ENCODE measurements around the gene VSIG10L2.

Gene VSIG10L2

DNA sequence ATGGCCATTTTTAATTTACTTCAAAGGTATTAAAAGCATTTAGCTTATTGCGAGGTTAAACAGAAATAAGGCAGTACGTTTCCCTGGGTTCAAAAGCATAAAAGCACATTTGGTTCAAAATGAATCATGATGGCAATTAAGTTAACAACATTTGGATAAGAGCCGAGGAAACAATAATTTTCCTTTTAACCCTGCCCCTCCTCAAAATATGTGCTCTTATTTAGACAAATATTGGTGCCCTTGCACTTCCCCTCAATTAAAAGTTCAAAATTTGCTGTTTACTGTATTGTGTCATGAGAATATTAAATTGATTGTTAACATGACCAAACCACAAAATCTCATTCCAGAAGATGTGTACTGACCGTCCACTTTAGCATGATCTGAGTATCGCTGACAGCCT lies 48.7 kb downstream of the VSIG10L2 start:
- ChIA-PET POLR2A (no interaction called here), CTCF (no interaction called here)
- TF ChIP-seq HDGF (IDR thresholded peaks at IDR 0.05; ENCODE audit: borderline replicate concordance) (no peak), TARDBP (IDR thresholded peaks at IDR 0.05) (no peak), SP1 (IDR thresholded peaks at IDR 0.05) (no peak)
- DNase-seq (ENCODE audit: extremely low spot score): no peak

- TF ChIP-seq SUZ12 (IDR thresholded peaks at IDR 0.05) (no peak), CTBP1 (IDR thresholded peaks at IDR 0.05; ENCODE audit: borderline replicate concordance) (no peak), FOXA1 (IDR thresholded peaks at IDR 0.05) (no peak), FOXM1 (IDR thresholded peaks at IDR 0.05; ENCODE audit: borderline replicate concordance) (no peak), ZNF384 (IDR thresholded peaks at IDR 0.05) (no peak), HDGF (IDR thresholded peaks at IDR 0.05; ENCODE audit: borderline replicate concordance) (no peak), FOXK2 (IDR thresholded peaks at IDR 0.05) (no peak), ARNT (IDR thresholded peaks at IDR 0.05) (no peak), SP1 (IDR thresholded peaks at IDR 0.05) (no peak), TARDBP (IDR thresholded peaks at IDR 0.05) (no peak), L3MBTL2 (conservative IDR thresholded peaks at IDR 0.05) (no peak), LEF1 (IDR thresholded peaks at IDR 0.05; ENCODE audit: borderline replicate concordance) (no peak), BHLHE40 (IDR thresholded peaks at IDR 0.05; ENCODE audit: borderline replicate concordance) (no peak)
- TF ChIP-seq, protein P1, sequence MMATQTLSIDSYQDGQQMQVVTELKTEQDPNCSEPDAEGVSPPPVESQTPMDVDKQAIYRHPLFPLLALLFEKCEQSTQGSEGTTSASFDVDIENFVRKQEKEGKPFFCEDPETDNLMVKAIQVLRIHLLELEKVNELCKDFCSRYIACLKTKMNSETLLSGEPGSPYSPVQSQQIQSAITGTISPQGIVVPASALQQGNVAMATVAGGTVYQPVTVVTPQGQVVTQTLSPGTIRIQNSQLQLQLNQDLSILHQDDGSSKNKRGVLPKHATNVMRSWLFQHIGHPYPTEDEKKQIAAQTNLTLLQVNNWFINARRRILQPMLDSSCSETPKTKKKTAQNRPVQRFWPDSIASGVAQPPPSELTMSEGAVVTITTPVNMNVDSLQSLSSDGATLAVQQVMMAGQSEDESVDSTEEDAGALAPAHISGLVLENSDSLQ (IDR thresholded peaks at IDR 0.05): no peak
- no peak for DNase-seq (ENCODE audit: extremely low spot score)
- CTCF ChIA-PET: no interaction called here
- POLR2A ChIA-PET: no interaction called here
Observed at GRCh38 chr11:125995313-125995712, 49.5 kb downstream of the VSIG10L2 start.

DNA sequence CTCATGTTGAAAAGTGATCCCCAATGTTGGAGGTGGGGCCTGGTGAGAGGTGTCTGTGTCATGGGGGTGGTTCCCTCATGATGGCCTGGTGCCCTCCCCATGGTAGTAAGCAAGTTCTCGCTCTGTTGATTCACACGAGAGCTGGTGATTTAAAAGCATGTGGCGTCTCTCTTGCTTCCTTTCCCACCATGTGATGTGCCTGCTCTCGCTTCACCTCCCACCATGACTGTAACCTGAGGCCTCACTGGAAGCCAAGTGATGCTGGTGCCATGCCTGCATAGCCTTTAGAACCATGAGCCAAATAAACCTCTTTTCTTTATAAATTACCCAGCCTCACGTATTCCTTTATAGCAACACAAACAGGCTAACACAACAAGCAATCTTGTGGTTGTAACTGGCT lies 52.4 kb downstream of the VSIG10L2 start:
- CTCF ChIA-PET: no interaction called here
- no peak for DNase-seq (ENCODE audit: extremely low spot score)
- TF ChIP-seq SP1 (IDR thresholded peaks at IDR 0.05) (no peak), ZNF384 (IDR thresholded peaks at IDR 0.05) (no peak), L3MBTL2 (conservative IDR thresholded peaks at IDR 0.05) (no peak), CTBP1 (IDR thresholded peaks at IDR 0.05; ENCODE audit: borderline replicate concordance) (no peak), TARDBP (IDR thresholded peaks at IDR 0.05) (no peak), ARNT (IDR thresholded peaks at IDR 0.05) (no peak), NFRKB (IDR thresholded peaks at IDR 0.05) (no peak), FOXK2 (IDR thresholded peaks at IDR 0.05) (no peak)
- POLR2A ChIA-PET: no interaction called here

- TF ChIP-seq FOXA1 (IDR thresholded peaks at IDR 0.05): no peak
- no peak for TF ChIP-seq NFRKB (IDR thresholded peaks at IDR 0.05)
- no peak for TF ChIP-seq FOXM1 (IDR thresholded peaks at IDR 0.05; ENCODE audit: borderline replicate concordance)
- TF ChIP-seq TARDBP (IDR thresholded peaks at IDR 0.05): no peak
- TF ChIP-seq FOXK2 (IDR thresholded peaks at IDR 0.05): no peak
- TF ChIP-seq ELF4 (IDR thresholded peaks at IDR 0.05): no peak
- ChIA-PET POLR2A (no interaction called here), CTCF (no interaction called here)
- no peak for DNase-seq (ENCODE audit: extremely low spot score)
Observed at GRCh38 chr11:125999234-125999880, 53.5 kb downstream of the VSIG10L2 start.

- no peak for TF ChIP-seq SP1 (IDR thresholded peaks at IDR 0.05)
- no peak for TF ChIP-seq ELF4 (IDR thresholded peaks at IDR 0.05)
- CTCF ChIA-PET: interaction anchor here (0.6 kb wide), 1 partner anchor 9 kb away, joined by 3 read pairs; no protein-coding TSS in a partner anchor
- POLR2A ChIA-PET: no interaction called here
- DNase-seq (ENCODE audit: extremely low spot score): no peak
Observed at GRCh38 chr11:126002181-126002580, 56.3 kb downstream of the VSIG10L2 start.
